Measurements from ENCODE around the gene PRPF19.

DNA sequence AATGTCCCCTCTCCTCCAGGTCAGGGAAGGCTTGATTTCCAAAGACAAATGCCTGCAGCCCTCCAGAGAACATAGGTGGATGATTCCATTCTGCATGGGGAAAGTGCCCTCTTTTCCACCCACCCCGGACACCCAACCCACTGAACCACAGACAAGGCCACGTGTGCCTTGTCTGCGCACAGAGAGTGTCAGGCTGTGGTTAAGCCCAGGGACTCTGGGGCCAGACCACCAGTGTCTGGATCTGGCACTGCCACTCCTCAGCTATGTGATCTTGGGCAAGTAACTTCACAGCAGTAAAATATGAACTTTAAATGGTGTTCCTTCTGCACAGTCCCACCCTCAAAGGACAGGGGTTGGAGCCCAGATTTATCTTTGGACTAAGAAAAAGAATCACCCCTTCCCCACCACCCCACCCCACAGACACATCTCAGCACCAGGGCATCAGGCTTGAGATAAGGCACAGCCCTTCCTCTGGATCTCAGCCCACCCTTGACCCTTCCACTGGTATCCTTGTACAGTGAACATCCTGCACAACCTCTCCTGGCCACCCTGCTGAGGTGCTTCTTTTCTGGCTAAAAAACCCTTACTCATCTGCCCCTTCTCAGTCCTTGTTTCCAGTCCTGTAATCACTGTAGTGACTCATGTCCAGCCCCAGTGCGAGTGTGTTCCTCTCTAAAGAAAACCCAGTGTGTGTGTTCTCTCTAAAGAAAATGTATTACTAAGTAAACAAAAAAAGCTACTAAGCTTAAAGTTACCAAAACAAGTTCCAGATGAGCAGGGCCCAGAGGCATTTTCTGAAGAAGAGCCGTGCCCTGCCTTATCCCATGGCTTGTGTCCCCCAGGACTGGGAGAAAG is 48.8 kb downstream of the PRPF19 start:
- no peak for TF ChIP-seq CTCF (conservative IDR thresholded peaks at IDR 0.05)
- TF ChIP-seq EZH2 (IDR thresholded peaks at IDR 0.05; ENCODE audit: low read depth), result no peak

Measured in PC-9 (cell line).